ENCODE measurements around the gene HDGF. TPM values are rescaled to one million over a fixed set of nuclear protein-coding genes. Genes with fewer than 3 reads are reported as not detected.
A peak's percentile ranks its signal among the peaks of the same experiment; 100 is the strongest.

The HDGF gene
- total RNA-seq, 1 experiment from 2014 or later = 325 TPM

GRCh38 chr1:156743367-156744302, 7.8 kb downstream of the HDGF start:
- Histone ChIP-seq H3K27me3 (ENCODE audit: control insufficient read depth, insufficient read depth, low read length) (no peaks in the 10 kb centered on the region), H3K27ac (ENCODE audit: low read length) (peak overlapping the region; percentile 34; the same call in 1 of the 2 replicates), H3K36me3 (ENCODE audit: control insufficient read depth, insufficient read depth, low read length) (peaks cover 21% of the 10 kb centered on the region), H3K4me3 (ENCODE audit: low read depth in 2 of 2, low read length in 2 of 2) (no peak overlapping the region), H3K9me3 (ENCODE audit: control insufficient read depth, insufficient read depth, low read depth, low read length) (no peaks in the 10 kb centered on the region), H3K4me1 (ENCODE audit: control insufficient read depth, insufficient read depth, low read length) (peaks cover 58% of the 10 kb centered on the region)
- no peak for ATAC-seq
- ChIA-PET POLR2A (no interaction called here), CTCF (interaction anchor here (0.6 kb wide), 1 partner anchor 66 kb away, joined by 3 read pairs; no protein-coding TSS in a partner anchor)
- no TSS peak for BruUV-seq (replicated peaks)
- TF ChIP-seq REST (IDR thresholded peaks at IDR 0.05; ENCODE audit: insufficient read depth in 1 of 2, low read depth in 2 of 2, low read length in 1 of 2) = no peak
- no peak for TF ChIP-seq POLR2AphosphoS5 (IDR thresholded peaks at IDR 0.05; ENCODE audit: low read depth, low read length)
- in situ Hi-C loops (cut with HindIII; ENCODE audit: low pct_unique_long_range_greater_than_20kb, low sequenced_read_pairs) (no loop called here), intact Hi-C loops (cut with micrococcal nuclease; ENCODE audit: unreplicated experiment) (no loop called here)
- no peak for DNase-seq (ENCODE audit: low read depth, low spot score)

GRCh38 chr1:156742801-156743200, 8.7 kb downstream of the HDGF start:
- intact Hi-C loops (cut with micrococcal nuclease; ENCODE audit: unreplicated experiment) (no loop called here), in situ Hi-C loops (cut with HindIII; ENCODE audit: low pct_unique_long_range_greater_than_20kb, low sequenced_read_pairs) (no loop called here)
- peaks cover 21% of the 10 kb centered on the region for H3K36me3 ChIP-seq (ENCODE audit: control insufficient read depth, insufficient read depth, low read length)
- POLR2A ChIA-PET = no interaction called here
- no peak for DNase-seq (ENCODE audit: low read depth, low spot score)
- H3K4me1 ChIP-seq (ENCODE audit: control insufficient read depth, insufficient read depth, low read length) = peaks cover 49% of the 10 kb centered on the region
- TF ChIP-seq CTCF (IDR thresholded peaks at IDR 0.05) (no peak), TCF7L2 (IDR thresholded peaks at IDR 0.05; ENCODE audit: low read depth, low read length) (no peak), POLR2AphosphoS5 (IDR thresholded peaks at IDR 0.05; ENCODE audit: low read depth, low read length) (0 out of 2 replicates have a peak, but pooled peaks have one; percentile 2)
- H3K4me3 ChIP-seq (ENCODE audit: low read depth in 2 of 2, low read length in 2 of 2) = no peak overlapping the region
- no peaks in the 10 kb centered on the region for H3K9me3 ChIP-seq (ENCODE audit: control insufficient read depth, insufficient read depth, low read depth, low read length)
- peak overlapping the region; percentile 93; the same call in 1 of the 2 replicates for H3K27ac ChIP-seq (ENCODE audit: low read length)
- no peak for ATAC-seq
- CTCF ChIA-PET = no interaction called here
- no peaks in the 10 kb centered on the region for H3K27me3 ChIP-seq (ENCODE audit: control insufficient read depth, insufficient read depth, low read length)
- BruUV-seq (replicated peaks) = no TSS peak

- no peak for DNase-seq (ENCODE audit: low read depth, low spot score)
- TF ChIP-seq REST (IDR thresholded peaks at IDR 0.05; ENCODE audit: insufficient read depth in 1 of 2, low read depth in 2 of 2, low read length in 1 of 2) = no peak
- no peak for TF ChIP-seq SIN3A (IDR thresholded peaks at IDR 0.05; ENCODE audit: borderline replicate concordance, insufficient read depth, low read depth, low read length)
- no TSS peak for BruUV-seq (replicated peaks)
- peak overlapping the region; percentile 93 for H3K27ac ChIP-seq (ENCODE audit: low read length)
- H3K9me3 ChIP-seq (ENCODE audit: control insufficient read depth, insufficient read depth, low read depth, low read length) = no peaks in the 10 kb centered on the region
- H3K4me3 ChIP-seq (ENCODE audit: low read depth in 2 of 2, low read length in 2 of 2) = no peak overlapping the region
- H3K27me3 ChIP-seq (ENCODE audit: control insufficient read depth, insufficient read depth, low read length) = no peaks in the 10 kb centered on the region
- peaks cover 45% of the 10 kb centered on the region for H3K4me1 ChIP-seq (ENCODE audit: control insufficient read depth, insufficient read depth, low read length)
- POLR2A ChIA-PET = no interaction called here
- H3K36me3 ChIP-seq (ENCODE audit: control insufficient read depth, insufficient read depth, low read length) = peaks cover 21% of the 10 kb centered on the region
- intact Hi-C loops (cut with micrococcal nuclease; ENCODE audit: unreplicated experiment) = no loop called here
- no peak for ATAC-seq
- CTCF ChIA-PET = no interaction called here
- in situ Hi-C loops (cut with HindIII; ENCODE audit: low pct_unique_long_range_greater_than_20kb, low sequenced_read_pairs) = no loop called here
These were observed 9.5 kb downstream of the HDGF start for GRCh38 chr1:156742017-156742416.
